ENCODE data around the gene OR4A15. TPM values are rescaled to one million over a fixed set of nuclear protein-coding genes. Genes with fewer than 3 reads are reported as not detected.

OR4A15 gene
- total RNA-seq, 1 donor from 2014 or later = not detected

- peaks cover 60% of the 10 kb centered on the region for H3K9me3 Mint-ChIP-seq (ENCODE audit: low read depth)
- no peaks in the 10 kb centered on the region for H3K27me3 Mint-ChIP-seq
- TF ChIP-seq CTCF (IDR thresholded peaks at IDR 0.05; ENCODE audit: unreplicated experiment) = no peak
- H3K4me3 Mint-ChIP-seq (ENCODE audit: low read depth) = no peak overlapping the region
- no peak overlapping the region for H3K27ac Mint-ChIP-seq
- H3K36me3 Mint-ChIP-seq (ENCODE audit: insufficient read depth) = peaks cover 1% of the 10 kb centered on the region
- no peaks in the 10 kb centered on the region for H3K4me1 Mint-ChIP-seq (ENCODE audit: low read depth)
- DNase-seq (ENCODE audit: low spot score, unreplicated experiment) = no peak
Measured at GRCh38 chr11:55357560-55358184, 10.1 kb upstream of the OR4A15 start.

- H3K36me3 Mint-ChIP-seq (ENCODE audit: insufficient read depth) = no peaks in the 10 kb centered on the region
- H3K4me1 Mint-ChIP-seq (ENCODE audit: low read depth) = no peaks in the 10 kb centered on the region
- no peaks in the 10 kb centered on the region for H3K27me3 Mint-ChIP-seq
- H3K9me3 Mint-ChIP-seq (ENCODE audit: low read depth) = peaks cover 55% of the 10 kb centered on the region
- H3K4me3 Mint-ChIP-seq (ENCODE audit: low read depth) = no peak overlapping the region
- H3K27ac Mint-ChIP-seq = no peak overlapping the region
- DNase-seq (ENCODE audit: low spot score, unreplicated experiment) = no peak
- TF ChIP-seq CTCF (IDR thresholded peaks at IDR 0.05; ENCODE audit: unreplicated experiment) = no peak
Measured at GRCh38 chr11:55401011-55401410, 33.2 kb downstream of the OR4A15 start.

Other genes starting within 250 kb of the OR4A15 start
- gene TRIM48, start 105.8 kb upstream of the OR4A15 start, total RNA-seq = not detected in 2 replicates
- not detected in 2 replicates for gene OR4A16, start 24.8 kb upstream of the OR4A15 start, total RNA-seq
- gene OR4C15, start 186.5 kb downstream of the OR4A15 start, total RNA-seq = not detected in 2 replicates
- not detected in 2 replicates for gene OR4C16, start 204.2 kb downstream of the OR4A15 start, total RNA-seq
- not detected in 2 replicates for gene OR4C11, start 239.7 kb downstream of the OR4A15 start, total RNA-seq

All from progenitor cell of endocrine pancreas (in vitro differentiated cells).